Measurements from ENCODE around the gene AIG1.

The AIG1 gene

DNA sequence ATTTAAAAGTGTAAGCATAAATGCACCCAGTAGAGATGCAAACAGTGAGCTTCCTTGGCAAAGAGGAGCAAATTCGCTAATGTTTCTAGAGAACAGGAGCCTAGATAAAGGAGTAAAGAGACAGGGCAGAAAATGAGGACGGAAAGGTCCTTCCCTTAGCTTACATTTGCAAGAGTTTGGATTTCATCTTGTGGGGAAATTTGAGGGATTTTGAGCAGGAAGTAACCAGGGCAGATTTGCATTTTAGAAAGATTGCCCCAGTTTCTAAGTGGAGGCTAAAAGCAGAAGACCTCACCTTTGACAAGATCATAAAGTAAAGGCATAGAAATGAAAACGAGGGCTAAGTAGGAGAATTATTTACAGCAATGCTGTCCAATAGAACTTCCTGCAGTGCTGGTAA is 309.3 kb downstream of the AIG1 start:
- DNase-seq (ENCODE audit: low read depth): no peak

DNA sequence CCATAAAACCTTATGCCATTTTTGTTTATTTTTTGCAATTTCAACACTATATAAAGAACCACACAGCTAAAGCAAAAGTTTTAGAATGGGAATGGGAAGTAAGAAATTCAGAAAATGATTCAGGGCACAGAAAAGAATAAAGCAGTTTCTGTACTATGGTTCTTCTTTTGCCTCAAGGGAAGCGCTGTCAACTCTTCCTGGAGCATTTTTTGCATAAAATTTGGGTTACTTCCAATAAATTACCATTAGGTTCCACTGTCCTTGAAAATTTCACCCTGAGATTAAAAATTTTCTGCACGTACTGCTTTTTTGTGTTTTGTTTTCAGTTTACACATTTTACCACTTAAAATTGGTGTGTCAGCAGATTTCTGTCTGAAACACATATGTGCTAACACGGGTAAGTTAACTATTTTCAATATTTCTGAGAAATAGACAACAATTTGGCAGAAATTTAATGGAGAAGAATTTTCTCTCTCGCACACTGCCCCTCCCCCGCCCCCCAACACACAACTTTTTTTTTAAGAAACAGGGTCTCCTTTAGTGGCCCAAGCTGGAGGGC is 310.2 kb downstream of the AIG1 start:
- DNase-seq (ENCODE audit: low read depth): no peak

DNA sequence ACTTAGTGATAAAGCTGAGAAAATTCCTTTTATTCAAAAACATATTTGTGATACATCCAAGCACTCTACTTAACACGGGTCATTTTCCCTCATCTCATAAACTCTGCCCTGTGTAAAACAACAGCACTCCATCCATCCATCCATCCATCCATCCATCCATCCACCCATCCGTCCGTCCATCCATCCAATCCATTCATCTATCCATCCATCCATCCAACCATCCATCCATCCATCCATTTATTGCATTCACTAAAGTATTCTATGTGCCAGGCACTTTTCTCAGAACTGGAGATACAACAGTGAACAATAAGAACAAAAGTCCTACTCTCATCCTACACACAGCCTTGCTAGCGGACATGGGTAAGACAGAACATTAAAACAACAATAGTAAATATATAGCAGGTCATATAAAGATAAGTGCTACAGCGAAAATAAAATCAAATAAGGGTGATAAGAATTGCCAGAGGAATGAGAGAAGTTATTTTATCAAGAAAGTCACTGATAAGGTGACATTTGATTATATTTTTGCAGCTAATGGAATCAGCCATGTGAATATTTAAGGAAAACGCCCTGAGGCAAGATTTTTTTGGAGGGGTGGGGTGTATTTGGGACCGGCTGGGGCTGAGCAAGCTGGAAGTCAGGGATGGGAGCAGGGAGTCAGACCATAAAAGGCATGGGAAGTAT is 311.7 kb downstream of the AIG1 start:
- DNase-seq (ENCODE audit: low read depth): no peak

DNA sequence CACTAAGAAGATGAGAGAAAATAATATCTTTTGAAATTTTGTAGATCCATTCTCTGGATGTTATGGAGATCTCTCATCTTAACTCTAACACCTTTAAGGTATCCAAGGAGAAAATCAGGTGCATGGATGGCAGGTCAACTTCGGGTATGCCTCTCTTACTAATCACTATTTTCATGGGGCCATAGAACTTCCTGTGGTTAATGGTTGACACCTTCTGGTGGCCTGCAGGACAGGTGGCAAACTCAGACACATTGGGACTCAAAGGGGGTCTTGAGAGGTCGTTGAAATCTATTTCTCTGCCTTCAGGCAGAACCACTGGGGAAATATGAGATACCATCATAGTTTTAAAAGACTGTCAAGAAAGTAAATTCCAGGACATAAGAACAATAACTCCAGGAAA is 313.3 kb downstream of the AIG1 start:
- no peak for DNase-seq (ENCODE audit: low read depth)

DNA sequence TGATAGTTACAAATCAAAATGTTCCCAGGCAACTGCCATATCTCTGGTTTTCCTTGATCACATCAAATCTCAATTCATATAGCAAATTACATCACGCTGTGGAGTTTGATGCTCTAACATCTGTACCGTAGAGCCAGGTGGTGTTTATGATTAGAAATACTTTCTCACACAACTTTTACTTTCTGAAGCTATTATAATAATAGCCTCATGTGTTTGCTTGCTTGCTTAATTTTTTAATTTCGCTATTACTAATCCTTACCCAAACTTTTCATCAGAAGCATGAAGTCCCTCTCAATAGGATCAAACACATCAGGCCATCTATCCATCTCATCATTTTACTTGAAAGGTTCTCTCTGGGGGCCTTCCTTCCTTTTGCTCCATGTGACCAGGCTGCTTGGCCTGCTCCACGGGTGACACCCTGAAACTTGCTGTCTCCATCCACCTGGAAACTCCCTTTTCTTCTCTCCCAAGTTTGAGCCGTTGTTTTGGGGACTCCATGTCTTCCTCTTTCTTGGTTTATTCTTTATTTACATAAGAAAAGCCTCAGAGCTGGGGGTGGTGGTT is 314.4 kb downstream of the AIG1 start:
- DNase-seq (ENCODE audit: low read depth): no peak

DNA sequence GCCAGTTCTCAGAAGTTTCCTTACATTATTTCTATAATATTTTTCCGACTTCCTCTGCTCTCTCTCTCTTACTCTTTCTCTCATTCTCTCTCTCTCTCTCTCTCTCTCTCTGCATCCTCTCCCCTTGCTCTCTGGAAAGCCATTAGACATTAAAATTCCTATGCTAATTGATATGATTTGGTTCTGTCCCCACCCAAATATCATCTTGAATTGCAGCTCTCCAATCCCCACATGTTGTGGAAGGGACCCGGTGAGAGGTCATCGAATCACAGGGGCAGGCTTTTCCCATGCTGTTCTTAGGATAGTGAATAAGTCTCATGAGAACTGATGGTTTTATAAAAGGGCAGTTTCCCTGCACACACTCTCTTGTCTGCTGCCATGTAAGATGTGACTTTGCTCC is 315.7 kb downstream of the AIG1 start:
- no peak for DNase-seq (ENCODE audit: low read depth)

DNA sequence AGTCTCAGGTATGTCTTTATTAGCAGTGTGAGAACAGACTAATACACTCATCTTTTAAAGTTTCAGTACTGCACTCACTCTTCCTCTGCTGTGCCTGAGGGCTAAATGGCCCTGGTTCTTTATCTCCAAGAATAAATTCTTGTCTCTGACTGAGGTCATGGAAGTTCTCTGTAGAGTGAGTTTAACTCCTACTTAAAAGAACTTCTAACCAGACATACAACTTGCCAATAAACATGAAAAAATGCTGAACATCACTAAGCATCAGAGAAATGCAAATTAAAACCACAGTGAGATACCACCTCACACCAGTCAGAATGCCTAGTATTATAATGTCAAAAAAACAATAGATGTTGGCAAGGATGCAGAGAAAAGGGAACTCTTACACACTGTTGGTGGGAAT is 316.2 kb downstream of the AIG1 start:
- no peak for DNase-seq (ENCODE audit: low read depth)

DNA sequence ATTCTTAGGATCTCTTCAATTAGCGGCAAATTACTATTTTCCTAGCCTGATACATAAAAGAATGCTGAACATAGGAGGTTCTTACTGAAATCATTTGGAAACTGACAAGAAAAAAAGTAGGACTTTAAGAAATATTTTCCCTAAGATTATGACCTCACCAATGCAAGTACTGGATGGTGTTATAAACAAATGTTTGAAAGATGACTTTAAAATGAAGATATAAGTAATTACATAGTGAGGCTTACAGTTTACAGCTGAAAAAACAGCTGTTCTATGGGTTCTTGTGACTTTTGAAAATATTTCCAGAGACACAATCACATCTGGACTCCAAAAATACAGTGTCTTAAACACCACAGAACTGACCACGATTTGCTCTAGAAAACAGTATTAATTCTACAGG is 324.9 kb downstream of the AIG1 start:
- no peak for DNase-seq (ENCODE audit: low read depth)

DNA sequence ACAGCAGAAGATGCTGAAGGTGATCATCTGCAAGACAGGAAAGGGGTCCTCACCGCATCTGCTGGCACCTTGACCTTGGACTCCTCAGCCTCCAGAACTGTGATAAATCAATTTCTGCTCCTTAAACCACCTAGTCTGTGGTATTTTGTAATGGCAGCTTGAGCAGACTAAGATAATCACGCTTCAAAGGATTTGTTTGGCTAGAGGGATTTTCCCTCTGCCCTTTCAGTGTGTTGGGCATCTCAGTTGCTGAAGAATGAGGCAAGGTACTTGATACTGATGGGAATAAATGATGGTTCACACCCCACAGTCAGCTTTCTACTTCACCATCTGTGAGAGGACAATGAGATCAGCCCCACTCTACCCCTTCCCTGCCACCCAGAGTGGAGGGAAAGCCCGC is 329.6 kb downstream of the AIG1 start:
- DNase-seq (ENCODE audit: low read depth): no peak

Data from fibroblast of gingiva (primary cell).